Ishikawa (cell line): ENCODE measurements around the gene MCRS1.

Experiments used
- CREB1 ChIP-seq: IDR thresholded peaks from 2 replicates; pipeline ENCODE4 v1.6.1; 2012; ENCODE audit warnings: low read depth
- EGR1 ChIP-seq: IDR thresholded peaks from 2 replicates; pipeline ENCODE4 v1.6.1; 2012
- MAX ChIP-seq: IDR thresholded peaks from 2 replicates; pipeline ENCODE4 v1.6.1; 2012
- RAD21 ChIP-seq: IDR thresholded peaks from 2 replicates; pipeline ENCODE4 v1.6.1; 2012; ENCODE audit warnings: low read depth
- YY1 ChIP-seq: IDR thresholded peaks from 2 replicates; pipeline ENCODE4 v1.6.1; 2012; ENCODE audit warnings: low read depth

DNA sequence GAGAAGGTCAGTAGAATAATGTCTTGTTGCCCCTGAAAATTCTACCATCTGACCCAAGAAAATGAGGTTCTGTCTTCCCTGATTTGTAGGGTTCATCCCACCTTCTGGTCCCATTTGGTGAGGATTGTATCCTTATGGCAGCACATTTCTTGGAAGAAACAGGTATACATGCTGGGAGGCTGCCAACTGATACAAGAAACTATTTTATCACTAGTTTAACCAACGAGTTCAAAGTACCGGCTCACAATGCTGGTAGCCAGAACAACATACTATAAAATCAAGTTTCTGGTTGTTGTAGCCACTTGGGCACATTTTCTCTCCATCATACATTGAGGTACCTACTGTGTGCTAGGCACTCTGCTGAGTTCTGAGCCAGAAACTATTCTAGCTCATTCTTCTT lies 36.2 kb downstream of the MCRS1 start:
- TF ChIP-seq RAD21 (no peak), CREB1 (no peak), YY1 (no peak), MAX (no peak), EGR1 (no peak)
